NCI-H2227 treated with DMSO at 0.1 percent for 48 hours (cell line): ENCODE results near the gene RNF225.
A peak's percentile ranks its signal among the peaks of the same experiment; 100 is the strongest.
"Not testable (repeated sequence)": the region's sequence is repeated elsewhere in the genome, so short reads cannot be mapped to it uniquely, and the experiment has no call there.

Source experiments
- DNase-seq: peaks from one replicate; lab custom pipeline; 2025; lab: John Stamatoyannopoulos, UW

RNF225 gene

GRCh38 chr19:58387338-58388174 lies 7.9 kb upstream of the RNF225 start:
- DNase-seq: peak; percentile 52

GRCh38 chr19:58388175-58388526 lies 7.3 kb upstream of the RNF225 start:
- DNase-seq: no peak

GRCh38 chr19:58392945-58393724 lies 2.3 kb upstream of the RNF225 start:
- DNase-seq: no peak

- DNase-seq: no peak
These were observed 1.8 kb upstream of the RNF225 start for GRCh38 chr19:58393725-58394033.

GRCh38 chr19:58394821-58395219 lies 636 bp upstream of the RNF225 start:
- no peak for DNase-seq

- DNase-seq: no peak
These were observed 647 bp downstream of the RNF225 start for GRCh38 chr19:58395979-58396627.

GRCh38 chr19:58396691-58397532 lies 1.5 kb downstream of the RNF225 start:
- no peak for DNase-seq

- no peak for DNase-seq
These were observed 2.1 kb downstream of the RNF225 start for GRCh38 chr19:58397533-58398037.

GRCh38 chr19:58398087-58398486 lies 2.6 kb downstream of the RNF225 start:
- DNase-seq: no peak

- DNase-seq: no peak
These were observed 3.1 kb downstream of the RNF225 start for GRCh38 chr19:58398545-58398944.

- no peak for DNase-seq
These were observed 4.4 kb downstream of the RNF225 start for GRCh38 chr19:58399903-58400302.

- DNase-seq: peak; percentile 88
These were observed 5.0 kb downstream of the RNF225 start for GRCh38 chr19:58400316-58400915.

GRCh38 chr19:58400916-58401839 lies 5.7 kb downstream of the RNF225 start:
- peak; percentile 100 for DNase-seq

- DNase-seq: no peak
These were observed 6.5 kb downstream of the RNF225 start for GRCh38 chr19:58401840-58402421.

GRCh38 chr19:58403920-58404478 lies 8.5 kb downstream of the RNF225 start:
- DNase-seq: not testable (repeated sequence)

- DNase-seq: no peak
These were observed 11.6 kb downstream of the RNF225 start for GRCh38 chr19:58406818-58407657.

- DNase-seq: no peak
These were observed 12.2 kb downstream of the RNF225 start for GRCh38 chr19:58407658-58408151.
